Natural killer cell (primary cell): ENCODE data around the gene MXRA7. TPM values are rescaled to one million over a fixed set of nuclear protein-coding genes. Genes with fewer than 3 reads are reported as not detected.

Experiments used
- ATAC-seq, 3 donors: fragments of 150-1000 bp in 2 of 3; fragments of 200-7000 bp in 1 of 3; cut with Tn5 transposase; 1 replicate in 1 of 3; 2 replicates in 2 of 3; pipeline ENCODE4 v1.10.0; 2021; ENCODE audit warnings: mild to moderate bottlenecking in 2 of 3, moderate library complexity in 2 of 3
- DNase-seq, 2 donors: peaks; one replicate each; pipeline versions ENCODE4 v3.0.0 to v3.0.0-alpha.2; 2013 to 2021; ENCODE audit warnings: mixed read lengths in 1 of 2
- H3K27ac ChIP-seq: one replicate; pipeline ENCODE4 v1.5.1; 2013; ENCODE audit warnings: mild to moderate bottlenecking, low read length
- H3K27me3 ChIP-seq: one replicate; pipeline ENCODE4 v1.6.1; 2013; ENCODE audit warnings: low read length; ENCODE audit not compliant: control insufficient read depth, insufficient read depth
- H3K36me3 ChIP-seq: one replicate; pipeline ENCODE4 v1.6.1; 2013; ENCODE audit warnings: low read length; ENCODE audit not compliant: control insufficient read depth, insufficient read depth
- H3K4me1 ChIP-seq: one replicate; pipeline ENCODE4 v1.6.1; 2013; ENCODE audit warnings: low read length; ENCODE audit not compliant: control insufficient read depth, insufficient read depth
- H3K4me3 ChIP-seq: one replicate; pipeline ENCODE4 v1.5.1; 2013; ENCODE audit warnings: low read length
- H3K9me3 ChIP-seq: one replicate; pipeline ENCODE4 v1.6.1; 2013; ENCODE audit warnings: low read length; ENCODE audit not compliant: control insufficient read depth, insufficient read depth
- H3K27ac Mint-ChIP-seq, 2 donors: one replicate each; pipeline ENCODE4 v1.8.0; 2022; ENCODE audit warnings: mild to moderate bottlenecking in 2 of 2, mixed read lengths in 2 of 2, moderate library complexity in 1 of 2
- H3K27me3 Mint-ChIP-seq, 2 donors: one replicate each; pipeline ENCODE4 v1.8.0; 2022; ENCODE audit warnings: low read depth in 2 of 2, mixed read lengths in 2 of 2
- H3K36me3 Mint-ChIP-seq: one replicate; pipeline ENCODE4 v1.8.0; 2022; ENCODE audit warnings: mixed read lengths
- H3K4me1 Mint-ChIP-seq, 2 donors: one replicate each; pipeline ENCODE4 v1.8.0; 2022; ENCODE audit warnings: mixed read lengths in 2 of 2
- H3K4me3 Mint-ChIP-seq: one replicate; pipeline ENCODE4 v1.8.0; 2022; ENCODE audit warnings: mild to moderate bottlenecking, moderate library complexity, mixed read lengths
- H3K9me3 Mint-ChIP-seq, 2 donors: one replicate each; pipeline ENCODE4 v1.8.0; 2022; ENCODE audit warnings: mixed read lengths in 2 of 2
- WGBS: methylation state at CpG from one replicate; pipeline ENCODE4 v1.1.7; 2013; ENCODE audit warnings: missing lambda C conversion rate; ENCODE audit not compliant: insufficient coverage; 5-methylcytosine and 5-hydroxymethylcytosine counted together
- intact Hi-C: fragments of 100-400 bp; cut with micrococcal nuclease; formaldehyde crosslinking; loops from one replicate; pipeline ENCODE4 v1.14.2; 2022
- total RNA-seq, 4 donors: library from RNA; stranded (reverse); fragments of 120-200 nt in 1 of 4; gene quantifications; one replicate each; pipeline versions ENCODE4 v1.2.3 to v1.2.4, GENCODE V29; 2013 to 2022
- TF ChIP-seq, protein P1 (sequence below): fragments of 200-600 bp; IDR thresholded peaks from one replicate; pipeline ENCODE4 v1.8.0; 2022; ENCODE audit warnings: antibody characterized with exemption

Gene MXRA7
- total RNA-seq, 3 donors from 2014 or later (not counting 1 experiment from before 2014, with no cell fraction given) = 31.6 to 47.6 (median 46.5) TPM

DNA sequence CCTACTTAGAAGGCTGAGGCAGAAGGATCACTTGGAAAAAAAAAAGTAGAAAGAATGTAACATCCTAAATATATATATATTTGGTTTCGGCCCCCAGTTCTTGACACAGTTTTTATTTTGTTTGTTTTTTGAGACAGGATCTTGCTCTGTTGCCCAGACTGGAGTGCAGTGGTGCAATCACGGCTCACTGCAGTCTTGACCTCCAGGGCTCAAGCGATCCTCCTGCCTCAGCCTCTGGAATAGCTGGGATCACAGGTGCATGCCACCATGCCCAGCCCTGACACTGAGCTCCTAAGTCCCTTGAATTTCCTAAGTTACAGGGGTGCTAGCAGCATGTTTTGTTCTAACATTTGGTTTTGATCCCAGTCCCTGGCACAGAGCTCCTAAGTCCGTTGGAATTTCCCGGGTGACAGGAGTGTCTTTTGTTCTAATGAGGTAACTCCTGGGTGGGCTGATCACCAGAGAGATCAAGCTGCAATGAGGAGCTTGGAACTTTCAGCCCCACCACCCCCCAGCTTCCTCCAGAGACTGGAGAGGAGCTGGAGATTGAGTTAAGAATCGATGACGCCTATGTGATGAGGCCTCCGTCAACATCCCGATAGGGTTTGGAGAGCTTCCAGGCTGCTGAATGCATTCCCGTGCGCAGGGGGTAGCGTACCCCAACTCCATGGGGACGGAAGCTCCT lies 20.0 kb downstream of the MXRA7 start:
- 98% methylated on average over 13 of the region's 13 CpGs for WGBS
- H3K27me3 Mint-ChIP-seq = no peaks in the 10 kb centered on the region
- intact Hi-C loops = no loop called here
- no peaks in the 10 kb centered on the region for H3K9me3 Mint-ChIP-seq
- H3K27ac ChIP-seq = no peak overlapping the region
- H3K27me3 ChIP-seq = no peaks in the 10 kb centered on the region
- no peak overlapping the region for H3K27ac Mint-ChIP-seq
- DNase-seq (no peak), ATAC-seq (no peak)
- no peak overlapping the region for H3K4me3 Mint-ChIP-seq
- H3K9me3 ChIP-seq = no peaks in the 10 kb centered on the region
- no peak overlapping the region for H3K4me3 ChIP-seq
- no peaks in the 10 kb centered on the region for H3K36me3 ChIP-seq
- TF ChIP-seq, protein P1, sequence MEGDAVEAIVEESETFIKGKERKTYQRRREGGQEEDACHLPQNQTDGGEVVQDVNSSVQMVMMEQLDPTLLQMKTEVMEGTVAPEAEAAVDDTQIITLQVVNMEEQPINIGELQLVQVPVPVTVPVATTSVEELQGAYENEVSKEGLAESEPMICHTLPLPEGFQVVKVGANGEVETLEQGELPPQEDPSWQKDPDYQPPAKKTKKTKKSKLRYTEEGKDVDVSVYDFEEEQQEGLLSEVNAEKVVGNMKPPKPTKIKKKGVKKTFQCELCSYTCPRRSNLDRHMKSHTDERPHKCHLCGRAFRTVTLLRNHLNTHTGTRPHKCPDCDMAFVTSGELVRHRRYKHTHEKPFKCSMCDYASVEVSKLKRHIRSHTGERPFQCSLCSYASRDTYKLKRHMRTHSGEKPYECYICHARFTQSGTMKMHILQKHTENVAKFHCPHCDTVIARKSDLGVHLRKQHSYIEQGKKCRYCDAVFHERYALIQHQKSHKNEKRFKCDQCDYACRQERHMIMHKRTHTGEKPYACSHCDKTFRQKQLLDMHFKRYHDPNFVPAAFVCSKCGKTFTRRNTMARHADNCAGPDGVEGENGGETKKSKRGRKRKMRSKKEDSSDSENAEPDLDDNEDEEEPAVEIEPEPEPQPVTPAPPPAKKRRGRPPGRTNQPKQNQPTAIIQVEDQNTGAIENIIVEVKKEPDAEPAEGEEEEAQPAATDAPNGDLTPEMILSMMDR = no peak
- H3K4me1 ChIP-seq = no peaks in the 10 kb centered on the region
- peaks cover 0 to 5% of the 10 kb centered on the region in 2 donors for H3K4me1 Mint-ChIP-seq
- no peaks in the 10 kb centered on the region for H3K36me3 Mint-ChIP-seq

DNA sequence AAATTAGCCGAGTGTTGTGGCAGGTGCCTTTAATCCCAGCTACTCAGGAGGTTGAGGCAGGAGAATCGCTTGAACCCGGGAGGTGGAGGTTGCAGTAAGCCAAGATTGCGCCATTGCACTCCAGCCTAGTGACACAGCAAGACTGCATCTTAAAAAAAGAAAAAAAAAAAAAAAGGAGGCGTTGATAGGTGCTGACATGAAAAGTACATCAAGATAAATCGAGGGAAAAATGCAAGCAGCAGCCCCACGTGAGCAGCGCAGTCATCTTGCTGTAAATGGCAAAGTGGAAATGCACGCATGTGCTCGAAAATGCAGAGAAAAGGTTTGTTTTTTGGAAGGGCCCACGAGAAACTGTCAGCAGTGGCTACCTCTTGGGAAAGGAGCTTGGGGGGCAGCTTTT lies 20.9 kb downstream of the MXRA7 start:
- H3K4me3 Mint-ChIP-seq = no peak overlapping the region
- H3K4me1 ChIP-seq = no peaks in the 10 kb centered on the region
- no peaks in the 10 kb centered on the region for H3K9me3 ChIP-seq
- no peak for DNase-seq
- H3K4me3 ChIP-seq = no peak overlapping the region
- no peak overlapping the region for H3K27ac Mint-ChIP-seq
- no peaks in the 10 kb centered on the region for H3K27me3 Mint-ChIP-seq
- no peaks in the 10 kb centered on the region for H3K27me3 ChIP-seq
- no peaks in the 10 kb centered on the region for H3K9me3 Mint-ChIP-seq
- intact Hi-C loops = no loop called here
- 96% methylated on average over 11 of the region's 11 CpGs for WGBS
- H3K36me3 Mint-ChIP-seq = no peaks in the 10 kb centered on the region
- no peaks in the 10 kb centered on the region for H3K4me1 Mint-ChIP-seq
- TF ChIP-seq, protein P1 = no peak
- no peak overlapping the region for H3K27ac ChIP-seq
- peaks cover 2% of the 10 kb centered on the region for H3K36me3 ChIP-seq
- no peak for ATAC-seq

DNA sequence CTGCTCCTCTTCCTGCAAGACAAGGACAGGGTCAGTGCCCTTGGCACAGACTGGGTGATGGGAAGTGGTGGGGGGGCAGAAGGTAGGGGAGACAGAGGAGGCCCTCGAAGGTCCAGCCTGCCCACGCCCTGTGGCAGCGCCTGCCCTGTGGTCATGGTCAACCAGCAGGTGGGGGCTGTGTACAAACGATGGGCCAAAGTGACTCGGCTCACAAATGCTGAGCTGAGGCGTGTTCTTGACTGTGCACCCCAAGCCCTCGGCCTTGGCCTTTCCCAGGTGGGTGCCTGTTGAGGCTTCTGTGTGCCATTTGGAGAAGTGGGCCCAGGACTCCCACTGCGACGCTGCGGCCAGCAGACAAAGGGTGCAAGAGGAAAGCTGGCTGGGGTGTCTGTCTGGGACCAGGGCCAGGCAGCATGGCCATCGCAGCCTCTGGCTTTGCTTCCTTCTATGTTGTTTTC lies 22.6 kb downstream of the MXRA7 start:
- Mint-ChIP-seq H3K27me3 (no peaks in the 10 kb centered on the region), H3K9me3 (no peaks in the 10 kb centered on the region), H3K27ac (no peak overlapping the region), H3K4me3 (no peak overlapping the region), H3K4me1 (no peaks in the 10 kb centered on the region), H3K36me3 (no peaks in the 10 kb centered on the region)
- H3K36me3 ChIP-seq = peaks cover 2% of the 10 kb centered on the region
- peaks cover 5% of the 10 kb centered on the region for H3K4me1 ChIP-seq
- H3K27me3 ChIP-seq = no peaks in the 10 kb centered on the region
- DNase-seq = no peak
- intact Hi-C loops = no loop called here
- no peak overlapping the region for H3K4me3 ChIP-seq
- ATAC-seq = peak in 1 of 3 donors; percentile 20
- TF ChIP-seq, protein P1 = no peak
- H3K27ac ChIP-seq = no peak overlapping the region
- 78% methylated on average over 11 of the region's 11 CpGs for WGBS
- H3K9me3 ChIP-seq = no peaks in the 10 kb centered on the region
